ENCODE measurements around the gene MTREX. TPM values are rescaled to one million over a fixed set of nuclear protein-coding genes. Genes with fewer than 3 reads are reported as not detected.

The MTREX gene
- total and polyA plus RNA-seq, 2 donors = 31.8 to 75.7 TPM

- 96% methylated on average over 2 of the region's 2 CpGs for WGBS
- Histone ChIP-seq H3K4me3 (ENCODE audit: low read length in 2 of 2) (no peak overlapping the region), H3K9me3 (ENCODE audit: control insufficient read depth in 2 of 2, insufficient read depth in 1 of 2, low read length in 1 of 2) (no peaks in the 10 kb centered on the region), H3K36me3 (ENCODE audit: control insufficient read depth in 2 of 2, insufficient read depth in 2 of 2, low read length in 1 of 2) (no peaks in the 10 kb centered on the region), H3K27ac (ENCODE audit: low read depth in 1 of 2, low read length in 1 of 2) (no peak overlapping the region), H3K4me1 (ENCODE audit: control insufficient read depth in 2 of 2, insufficient read depth in 2 of 2, low read length in 2 of 2) (peaks cover 0 to 2% of the 10 kb centered on the region in 2 donors), H3K27me3 (ENCODE audit: control insufficient read depth in 2 of 2, insufficient read depth in 1 of 2, low read length in 1 of 2) (no peaks in the 10 kb centered on the region)
- no peak for DNase-seq (ENCODE audit: low read depth in 6 of 9, low spot score in 9 of 9)
Measured at GRCh38 chr5:55454282-55454681, 146.5 kb downstream of the MTREX start.

GRCh38 chr5:55456216-55456895 lies 148.6 kb downstream of the MTREX start:
- Histone ChIP-seq H3K27me3 (ENCODE audit: control insufficient read depth in 2 of 2, insufficient read depth in 1 of 2, low read length in 1 of 2) (no peaks in the 10 kb centered on the region), H3K4me1 (ENCODE audit: control insufficient read depth in 2 of 2, insufficient read depth in 2 of 2, low read length in 2 of 2) (peaks cover 0 to 2% of the 10 kb centered on the region in 2 donors), H3K36me3 (ENCODE audit: control insufficient read depth in 2 of 2, insufficient read depth in 2 of 2, low read length in 1 of 2) (no peaks in the 10 kb centered on the region), H3K4me3 (ENCODE audit: low read length in 2 of 2) (no peak overlapping the region), H3K9me3 (ENCODE audit: control insufficient read depth in 2 of 2, insufficient read depth in 1 of 2, low read length in 1 of 2) (no peaks in the 10 kb centered on the region), H3K27ac (ENCODE audit: low read depth in 1 of 2, low read length in 1 of 2) (no peak overlapping the region)
- 98% methylated on average over 3 of the region's 3 CpGs for WGBS
- DNase-seq (ENCODE audit: low read depth in 6 of 9, low spot score in 9 of 9) = no peak

DNA sequence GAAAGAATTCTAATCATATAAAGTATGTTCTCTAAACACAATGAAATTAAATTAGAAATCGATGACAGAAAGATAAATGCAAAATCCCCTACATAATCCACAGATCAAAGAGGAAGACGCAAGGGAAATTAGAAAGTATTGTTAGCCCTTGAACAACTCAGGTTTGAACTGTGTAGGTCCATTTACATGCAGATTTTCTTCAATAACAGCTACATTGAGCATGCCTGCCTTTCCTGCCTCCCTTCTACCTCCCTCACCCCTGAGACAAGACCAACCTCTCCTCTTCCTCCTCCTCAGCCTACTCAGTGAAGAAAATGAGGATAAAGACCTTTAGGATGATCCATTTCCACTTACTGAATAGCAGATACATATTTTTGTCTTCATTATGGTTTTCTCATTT lies 151.8 kb downstream of the MTREX start:
- Histone ChIP-seq H3K4me3 (ENCODE audit: low read length in 2 of 2) (no peak overlapping the region), H3K9me3 (ENCODE audit: control insufficient read depth in 2 of 2, insufficient read depth in 1 of 2, low read length in 1 of 2) (no peaks in the 10 kb centered on the region), H3K27me3 (ENCODE audit: control insufficient read depth in 2 of 2, insufficient read depth in 1 of 2, low read length in 1 of 2) (no peaks in the 10 kb centered on the region), H3K4me1 (ENCODE audit: control insufficient read depth in 2 of 2, insufficient read depth in 2 of 2, low read length in 2 of 2) (no peaks in the 10 kb centered on the region), H3K36me3 (ENCODE audit: control insufficient read depth in 2 of 2, insufficient read depth in 2 of 2, low read length in 1 of 2) (no peaks in the 10 kb centered on the region), H3K27ac (ENCODE audit: low read depth in 1 of 2, low read length in 1 of 2) (no peak overlapping the region)
- 71% methylated on average over 2 of the region's 2 CpGs for WGBS
- no peak for DNase-seq (ENCODE audit: low read depth in 6 of 9, low spot score in 9 of 9)

- Histone ChIP-seq H3K9me3 (ENCODE audit: control insufficient read depth in 2 of 2, insufficient read depth in 1 of 2, low read length in 1 of 2) (no peaks in the 10 kb centered on the region), H3K36me3 (ENCODE audit: control insufficient read depth in 2 of 2, insufficient read depth in 2 of 2, low read length in 1 of 2) (no peaks in the 10 kb centered on the region), H3K4me3 (ENCODE audit: low read length in 2 of 2) (no peak overlapping the region), H3K27ac (ENCODE audit: low read depth in 1 of 2, low read length in 1 of 2) (no peak overlapping the region), H3K4me1 (ENCODE audit: control insufficient read depth in 2 of 2, insufficient read depth in 2 of 2, low read length in 2 of 2) (no peaks in the 10 kb centered on the region), H3K27me3 (ENCODE audit: control insufficient read depth in 2 of 2, insufficient read depth in 1 of 2, low read length in 1 of 2) (no peaks in the 10 kb centered on the region)
- WGBS = over 99% methylated on average over 3 of the region's 3 CpGs
- DNase-seq (ENCODE audit: low read depth in 6 of 9, low spot score in 9 of 9) = no peak
Measured at GRCh38 chr5:55463613-55464012, 155.8 kb downstream of the MTREX start.

- Histone ChIP-seq H3K27ac (ENCODE audit: low read depth in 1 of 2, low read length in 1 of 2) (no peak overlapping the region), H3K4me1 (ENCODE audit: control insufficient read depth in 2 of 2, insufficient read depth in 2 of 2, low read length in 2 of 2) (no peaks in the 10 kb centered on the region), H3K4me3 (ENCODE audit: low read length in 2 of 2) (no peak overlapping the region), H3K36me3 (ENCODE audit: control insufficient read depth in 2 of 2, insufficient read depth in 2 of 2, low read length in 1 of 2) (no peaks in the 10 kb centered on the region), H3K9me3 (ENCODE audit: control insufficient read depth in 2 of 2, insufficient read depth in 1 of 2, low read length in 1 of 2) (no peaks in the 10 kb centered on the region), H3K27me3 (ENCODE audit: control insufficient read depth in 2 of 2, insufficient read depth in 1 of 2, low read length in 1 of 2) (no peaks in the 10 kb centered on the region)
- DNase-seq (ENCODE audit: low read depth in 6 of 9, low spot score in 9 of 9) = no peak
- WGBS = 96% methylated on average over 5 of the region's 5 CpGs
Measured at GRCh38 chr5:55467862-55468551, 160.2 kb downstream of the MTREX start.

DNA sequence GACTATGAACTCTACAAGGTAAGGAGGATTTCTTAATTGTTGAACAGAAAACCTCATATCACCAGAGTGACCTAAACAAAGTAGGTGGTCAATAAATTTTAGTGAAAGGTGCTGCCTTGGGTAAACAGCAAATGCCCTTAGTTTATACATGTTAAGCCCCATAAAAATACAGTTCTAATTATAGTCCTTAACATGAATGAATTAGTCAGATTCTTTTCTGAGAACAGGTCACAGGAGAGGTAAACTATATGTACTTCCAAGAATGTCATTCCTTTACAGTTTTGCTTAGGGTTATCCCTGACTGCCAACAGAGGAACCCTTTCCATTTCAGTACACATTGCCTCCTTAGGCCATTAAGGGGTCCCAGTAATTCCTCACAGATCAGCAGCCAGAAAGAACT lies 162.1 kb downstream of the MTREX start:
- H3K9me3 ChIP-seq (ENCODE audit: control insufficient read depth in 2 of 2, insufficient read depth in 1 of 2, low read length in 1 of 2) = no peaks in the 10 kb centered on the region
- no peaks in the 10 kb centered on the region for H3K4me1 ChIP-seq (ENCODE audit: control insufficient read depth in 2 of 2, insufficient read depth in 2 of 2, low read length in 2 of 2)
- H3K36me3 ChIP-seq (ENCODE audit: control insufficient read depth in 2 of 2, insufficient read depth in 2 of 2, low read length in 1 of 2) = no peaks in the 10 kb centered on the region
- H3K4me3 ChIP-seq (ENCODE audit: low read length in 2 of 2) = no peak overlapping the region
- no peaks in the 10 kb centered on the region for H3K27me3 ChIP-seq (ENCODE audit: control insufficient read depth in 2 of 2, insufficient read depth in 1 of 2, low read length in 1 of 2)
- DNase-seq (ENCODE audit: low read depth in 6 of 9, low spot score in 9 of 9) = no peak
- no peak overlapping the region for H3K27ac ChIP-seq (ENCODE audit: low read depth in 1 of 2, low read length in 1 of 2)

DNA sequence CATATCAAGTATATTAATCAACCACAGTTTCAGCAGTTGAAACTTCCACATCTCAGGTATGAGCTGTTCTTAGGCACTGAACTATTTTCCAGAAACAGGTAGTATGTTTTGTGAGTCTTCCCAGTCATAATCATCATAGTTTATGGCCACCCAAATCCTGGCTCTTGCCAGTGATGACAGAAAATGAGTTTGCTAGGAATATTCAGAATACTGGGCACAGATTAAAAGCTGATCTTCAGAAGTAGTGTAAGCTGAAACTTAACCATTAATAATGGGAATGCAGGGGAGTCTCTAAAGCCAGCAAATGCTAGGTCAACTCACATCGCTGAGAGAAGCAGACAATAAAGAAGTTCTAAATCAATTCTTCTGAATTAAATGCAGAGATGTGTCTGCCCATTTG lies 162.5 kb downstream of the MTREX start:
- WGBS = 97% methylated on average over 1 of the region's 1 CpG

GRCh38 chr5:55471468-55471867 lies 163.7 kb downstream of the MTREX start:
- no peaks in the 10 kb centered on the region for H3K36me3 ChIP-seq (ENCODE audit: control insufficient read depth in 2 of 2, insufficient read depth in 2 of 2, low read length in 1 of 2)
- 100% methylated on average over 1 of the region's 1 CpG for WGBS
- H3K27ac ChIP-seq (ENCODE audit: low read depth in 1 of 2, low read length in 1 of 2) = no peak overlapping the region
- H3K9me3 ChIP-seq (ENCODE audit: control insufficient read depth in 2 of 2, insufficient read depth in 1 of 2, low read length in 1 of 2) = no peaks in the 10 kb centered on the region
- no peak for DNase-seq (ENCODE audit: low read depth in 6 of 9, low spot score in 9 of 9)
- H3K4me3 ChIP-seq (ENCODE audit: low read length in 2 of 2) = no peak overlapping the region
- H3K4me1 ChIP-seq (ENCODE audit: control insufficient read depth in 2 of 2, insufficient read depth in 2 of 2, low read length in 2 of 2) = no peaks in the 10 kb centered on the region
- no peaks in the 10 kb centered on the region for H3K27me3 ChIP-seq (ENCODE audit: control insufficient read depth in 2 of 2, insufficient read depth in 1 of 2, low read length in 1 of 2)

More for the DNA sequence above, 162.5 kb downstream of the MTREX start:
- Histone ChIP-seq H3K27me3 (ENCODE audit: control insufficient read depth in 2 of 2, insufficient read depth in 1 of 2, low read length in 1 of 2) (no peaks in the 10 kb centered on the region), H3K4me1 (ENCODE audit: control insufficient read depth in 2 of 2, insufficient read depth in 2 of 2, low read length in 2 of 2) (no peaks in the 10 kb centered on the region), H3K4me3 (ENCODE audit: low read length in 2 of 2) (no peak overlapping the region), H3K36me3 (ENCODE audit: control insufficient read depth in 2 of 2, insufficient read depth in 2 of 2, low read length in 1 of 2) (no peaks in the 10 kb centered on the region), H3K9me3 (ENCODE audit: control insufficient read depth in 2 of 2, insufficient read depth in 1 of 2, low read length in 1 of 2) (no peaks in the 10 kb centered on the region), H3K27ac (ENCODE audit: low read depth in 1 of 2, low read length in 1 of 2) (no peak overlapping the region)
- DNase-seq (ENCODE audit: low read depth in 6 of 9, low spot score in 9 of 9) = no peak

- no peaks in the 10 kb centered on the region for H3K36me3 ChIP-seq (ENCODE audit: control insufficient read depth in 2 of 2, insufficient read depth in 2 of 2, low read length in 1 of 2)
- H3K4me1 ChIP-seq (ENCODE audit: control insufficient read depth in 2 of 2, insufficient read depth in 2 of 2, low read length in 2 of 2) = no peaks in the 10 kb centered on the region
- H3K9me3 ChIP-seq (ENCODE audit: control insufficient read depth in 2 of 2, insufficient read depth in 1 of 2, low read length in 1 of 2) = no peaks in the 10 kb centered on the region
- H3K27ac ChIP-seq (ENCODE audit: low read depth in 1 of 2, low read length in 1 of 2) = no peak overlapping the region
- H3K4me3 ChIP-seq (ENCODE audit: low read length in 2 of 2) = no peak overlapping the region
- DNase-seq (ENCODE audit: low read depth in 6 of 9, low spot score in 9 of 9) = no peak
- 96% methylated on average over 1 of the region's 1 CpG for WGBS
- no peaks in the 10 kb centered on the region for H3K27me3 ChIP-seq (ENCODE audit: control insufficient read depth in 2 of 2, insufficient read depth in 1 of 2, low read length in 1 of 2)
Measured at GRCh38 chr5:55472642-55473041, 164.9 kb downstream of the MTREX start.
